ENCODE results near the gene FOXA2. TPM values are rescaled to one million over a fixed set of nuclear protein-coding genes. Genes with fewer than 3 reads are reported as not detected.

FOXA2 gene
- total and polyA plus RNA-seq, 2 of the 13 experiments (the other 11 are each of a cell fraction or from before 2014, with no cell fraction given): 8.8 to 12.2 TPM

DNA sequence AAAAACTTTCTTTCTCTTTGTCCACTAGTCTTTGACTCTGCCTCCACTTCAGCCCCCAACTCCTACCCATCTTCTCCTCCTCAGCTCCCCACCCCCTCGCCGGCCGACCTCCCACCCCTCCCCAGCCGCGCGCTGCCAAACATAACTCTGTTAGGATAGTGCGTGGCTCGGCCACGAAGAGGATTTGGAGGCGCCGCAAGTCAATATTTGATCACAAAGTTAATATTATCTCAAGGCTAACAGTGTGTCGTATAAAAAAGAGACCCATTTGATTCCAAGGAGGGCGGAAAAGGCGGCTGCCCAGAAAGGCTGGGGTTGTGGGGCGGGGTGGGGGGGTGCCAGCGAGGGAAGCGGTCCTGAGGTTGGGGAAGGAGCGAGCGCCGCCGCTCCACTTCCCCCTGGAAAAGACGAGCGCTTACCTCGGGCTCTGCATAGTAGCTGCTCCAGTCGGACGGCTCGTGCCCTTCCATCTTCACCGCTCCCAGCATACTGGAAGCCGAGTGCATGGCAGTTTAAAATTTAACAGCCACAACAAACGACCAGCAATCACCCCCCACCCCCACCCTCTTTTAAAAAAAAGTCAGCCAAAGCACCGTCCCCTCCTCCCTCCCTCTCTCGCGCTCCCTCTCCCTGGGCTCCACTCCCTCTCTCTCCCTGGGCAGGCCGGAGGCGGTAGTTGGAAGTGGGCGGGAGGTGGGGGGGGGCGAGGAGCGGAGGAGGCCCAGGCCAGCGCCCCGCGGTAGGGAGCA lies 425 bp downstream of the FOXA2 start (continued):
- TF ChIP-seq ZNF101 (CRISPR knock-in tag; IDR thresholded peaks at IDR 0.05; ENCODE audit: borderline replicate concordance, low read depth): no peak
- TF ChIP-seq ZSCAN21 (CRISPR knock-in tag; IDR thresholded peaks at IDR 0.05; ENCODE audit: borderline replicate concordance): peak; percentile 63; the same call in 1 of the 2 replicates
- TF ChIP-seq, protein P1, sequence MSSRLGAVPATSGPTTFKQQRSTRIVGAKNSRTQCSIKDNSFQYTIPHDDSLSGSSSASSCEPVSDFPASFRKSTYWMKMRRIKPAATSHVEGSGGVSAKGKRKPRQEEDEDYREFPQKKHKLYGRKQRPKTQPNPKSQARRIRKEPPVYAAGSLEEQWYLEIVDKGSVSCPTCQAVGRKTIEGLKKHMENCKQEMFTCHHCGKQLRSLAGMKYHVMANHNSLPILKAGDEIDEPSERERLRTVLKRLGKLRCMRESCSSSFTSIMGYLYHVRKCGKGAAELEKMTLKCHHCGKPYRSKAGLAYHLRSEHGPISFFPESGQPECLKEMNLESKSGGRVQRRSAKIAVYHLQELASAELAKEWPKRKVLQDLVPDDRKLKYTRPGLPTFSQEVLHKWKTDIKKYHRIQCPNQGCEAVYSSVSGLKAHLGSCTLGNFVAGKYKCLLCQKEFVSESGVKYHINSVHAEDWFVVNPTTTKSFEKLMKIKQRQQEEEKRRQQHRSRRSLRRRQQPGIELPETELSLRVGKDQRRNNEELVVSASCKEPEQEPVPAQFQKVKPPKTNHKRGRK (CRISPR knock-in tag; IDR thresholded peaks at IDR 0.05): no peak
- no peak; the same call in 1 of the 2 replicates for TF ChIP-seq ZSCAN30 (CRISPR knock-in tag; IDR thresholded peaks at IDR 0.05)
- TF ChIP-seq ZNF782 (CRISPR knock-in tag; IDR thresholded peaks at IDR 0.05; ENCODE audit: borderline replicate concordance): peak; percentile 44; the same call in 1 of the 2 replicates
- TF ChIP-seq, protein P2, sequence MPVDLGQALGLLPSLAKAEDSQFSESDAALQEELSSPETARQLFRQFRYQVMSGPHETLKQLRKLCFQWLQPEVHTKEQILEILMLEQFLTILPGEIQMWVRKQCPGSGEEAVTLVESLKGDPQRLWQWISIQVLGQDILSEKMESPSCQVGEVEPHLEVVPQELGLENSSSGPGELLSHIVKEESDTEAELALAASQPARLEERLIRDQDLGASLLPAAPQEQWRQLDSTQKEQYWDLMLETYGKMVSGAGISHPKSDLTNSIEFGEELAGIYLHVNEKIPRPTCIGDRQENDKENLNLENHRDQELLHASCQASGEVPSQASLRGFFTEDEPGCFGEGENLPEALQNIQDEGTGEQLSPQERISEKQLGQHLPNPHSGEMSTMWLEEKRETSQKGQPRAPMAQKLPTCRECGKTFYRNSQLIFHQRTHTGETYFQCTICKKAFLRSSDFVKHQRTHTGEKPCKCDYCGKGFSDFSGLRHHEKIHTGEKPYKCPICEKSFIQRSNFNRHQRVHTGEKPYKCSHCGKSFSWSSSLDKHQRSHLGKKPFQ (CRISPR knock-in tag; IDR thresholded peaks at IDR 0.05; ENCODE audit: insufficient replicate concordance): no peak
- TF ChIP-seq SP4 (CRISPR knock-in tag; IDR thresholded peaks at IDR 0.05): peak; percentile 47; the same call in 1 of the 2 replicates
- TF ChIP-seq MIXL1 (CRISPR knock-in tag; IDR thresholded peaks at IDR 0.05): no peak
- TF ChIP-seq KLF16 (CRISPR knock-in tag; IDR thresholded peaks at IDR 0.05): peak in 1 of 2 experiments; percentile 56; a peak in 1 of 4 replicates
- TF ChIP-seq ZFX (CRISPR knock-in tag; IDR thresholded peaks at IDR 0.05; ENCODE audit: low read depth): peak; percentile 90
- TF ChIP-seq, protein P3, sequence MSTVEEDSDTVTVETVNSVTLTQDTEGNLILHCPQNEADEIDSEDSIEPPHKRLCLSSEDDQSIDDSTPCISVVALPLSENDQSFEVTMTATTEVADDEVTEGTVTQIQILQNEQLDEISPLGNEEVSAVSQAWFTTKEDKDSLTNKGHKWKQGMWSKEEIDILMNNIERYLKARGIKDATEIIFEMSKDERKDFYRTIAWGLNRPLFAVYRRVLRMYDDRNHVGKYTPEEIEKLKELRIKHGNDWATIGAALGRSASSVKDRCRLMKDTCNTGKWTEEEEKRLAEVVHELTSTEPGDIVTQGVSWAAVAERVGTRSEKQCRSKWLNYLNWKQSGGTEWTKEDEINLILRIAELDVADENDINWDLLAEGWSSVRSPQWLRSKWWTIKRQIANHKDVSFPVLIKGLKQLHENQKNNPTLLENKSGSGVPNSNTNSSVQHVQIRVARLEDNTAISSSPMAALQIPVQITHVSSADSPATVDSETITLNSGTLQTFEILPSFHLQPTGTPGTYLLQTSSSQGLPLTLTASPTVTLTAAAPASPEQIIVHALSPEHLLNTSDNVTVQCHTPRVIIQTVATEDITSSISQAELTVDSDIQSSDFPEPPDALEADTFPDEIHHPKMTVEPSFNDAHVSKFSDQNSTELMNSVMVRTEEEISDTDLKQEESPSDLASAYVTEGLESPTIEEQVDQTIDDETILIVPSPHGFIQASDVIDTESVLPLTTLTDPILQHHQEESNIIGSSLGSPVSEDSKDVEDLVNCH (CRISPR knock-in tag; IDR thresholded peaks at IDR 0.05): no peak
- TF ChIP-seq ZFP36L2 (CRISPR knock-in tag; IDR thresholded peaks at IDR 0.05): no peak
- TF ChIP-seq, protein P4, sequence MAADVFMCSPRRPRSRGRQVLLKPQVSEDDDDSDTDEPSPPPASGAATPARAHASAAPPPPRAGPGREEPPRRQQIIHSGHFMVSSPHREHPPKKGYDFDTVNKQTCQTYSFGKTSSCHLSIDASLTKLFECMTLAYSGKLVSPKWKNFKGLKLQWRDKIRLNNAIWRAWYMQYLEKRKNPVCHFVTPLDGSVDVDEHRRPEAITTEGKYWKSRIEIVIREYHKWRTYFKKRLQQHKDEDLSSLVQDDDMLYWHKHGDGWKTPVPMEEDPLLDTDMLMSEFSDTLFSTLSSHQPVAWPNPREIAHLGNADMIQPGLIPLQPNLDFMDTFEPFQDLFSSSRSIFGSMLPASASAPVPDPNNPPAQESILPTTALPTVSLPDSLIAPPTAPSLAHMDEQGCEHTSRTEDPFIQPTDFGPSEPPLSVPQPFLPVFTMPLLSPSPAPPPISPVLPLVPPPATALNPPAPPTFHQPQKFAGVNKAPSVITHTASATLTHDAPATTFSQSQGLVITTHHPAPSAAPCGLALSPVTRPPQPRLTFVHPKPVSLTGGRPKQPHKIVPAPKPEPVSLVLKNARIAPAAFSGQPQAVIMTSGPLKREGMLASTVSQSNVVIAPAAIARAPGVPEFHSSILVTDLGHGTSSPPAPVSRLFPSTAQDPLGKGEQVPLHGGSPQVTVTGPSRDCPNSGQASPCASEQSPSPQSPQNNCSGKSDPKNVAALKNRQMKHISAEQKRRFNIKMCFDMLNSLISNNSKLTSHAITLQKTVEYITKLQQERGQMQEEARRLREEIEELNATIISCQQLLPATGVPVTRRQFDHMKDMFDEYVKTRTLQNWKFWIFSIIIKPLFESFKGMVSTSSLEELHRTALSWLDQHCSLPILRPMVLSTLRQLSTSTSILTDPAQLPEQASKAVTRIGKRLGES (CRISPR knock-in tag; IDR thresholded peaks at IDR 0.05; ENCODE audit: borderline replicate concordance): no peak
- TF ChIP-seq ZNF34 (CRISPR knock-in tag; IDR thresholded peaks at IDR 0.05; ENCODE audit: borderline replicate concordance): 0 out of 2 replicates have a peak, but pooled peaks have one; percentile 15
- TF ChIP-seq, protein P5, sequence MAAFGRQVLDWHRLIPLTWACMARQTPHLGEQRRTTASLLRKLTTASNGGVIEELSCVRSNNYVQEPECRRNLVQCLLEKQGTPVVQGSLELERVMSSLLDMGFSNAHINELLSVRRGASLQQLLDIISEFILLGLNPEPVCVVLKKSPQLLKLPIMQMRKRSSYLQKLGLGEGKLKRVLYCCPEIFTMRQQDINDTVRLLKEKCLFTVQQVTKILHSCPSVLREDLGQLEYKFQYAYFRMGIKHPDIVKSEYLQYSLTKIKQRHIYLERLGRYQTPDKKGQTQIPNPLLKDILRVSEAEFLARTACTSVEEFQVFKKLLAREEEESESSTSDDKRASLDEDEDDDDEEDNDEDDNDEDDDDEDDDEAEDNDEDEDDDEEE (CRISPR knock-in tag; IDR thresholded peaks at IDR 0.05): no peak
- no peak for TF ChIP-seq CBX2 (IDR thresholded peaks at IDR 0.05; ENCODE audit: low read depth, low read length)
- TF ChIP-seq CBX2 (CRISPR knock-in tag; IDR thresholded peaks at IDR 0.05; ENCODE audit: low read depth): no peak
- TF ChIP-seq ZNF543 (CRISPR knock-in tag; IDR thresholded peaks at IDR 0.05): 0 out of 2 replicates have a peak, but pooled peaks have one; percentile 7
- no peak for TF ChIP-seq IKZF1 (IDR thresholded peaks at IDR 0.05)
